Esophagus squamous epithelium (tissue), 5 donors: ENCODE results near the gene CDC123. TPM values are rescaled to one million over a fixed set of nuclear protein-coding genes. Genes with fewer than 3 reads are reported as not detected.
"Not testable (repeated sequence)": the region's sequence is repeated elsewhere in the genome, so short reads cannot be mapped to it uniquely, and the experiment has no call there.

Experiments used
- DNase-seq: peaks from one replicate; lab custom pipeline; 2025; lab: John Stamatoyannopoulos, UW
- H3K27ac ChIP-seq, 4 donors: fragments of 200-600 bp; sonication (generic); one replicate each; pipeline ENCODE4 v1.5.1; 2016 to 2019; ENCODE audit warnings: mild to moderate bottlenecking in 1 of 4
- H3K27me3 ChIP-seq, 4 donors: fragments of 200-600 bp; sonication (generic); 1 replicate in 3 of 4; 2 replicates in 1 of 4; pipeline versions ENCODE4 v1.5.1 to v1.6.0; 2017 to 2021; ENCODE audit warnings: antibody characterized with exemption in 1 of 4
- H3K36me3 ChIP-seq, 3 donors: fragments of 200-600 bp; sonication (generic); one replicate each; pipeline ENCODE4 v1.5.1; 2016 to 2019
- H3K4me1 ChIP-seq, 3 donors: fragments of 200-600 bp; sonication (generic); one replicate each; pipeline ENCODE4 v1.5.1; 2017 to 2019
- H3K4me3 ChIP-seq, 4 donors: fragments of 200-600 bp; sonication (generic); 1 replicate in 3 of 4; 2 replicates in 1 of 4; pipeline ENCODE4 v1.5.1; 2016 to 2019; ENCODE audit warnings: mild to moderate bottlenecking in 2 of 4, moderate library complexity in 1 of 4
- H3K9me3 ChIP-seq, 3 donors: fragments of 200-600 bp; sonication (generic); one replicate each; pipeline ENCODE4 v1.5.1; 2016 to 2019
- POLR2A ChIP-seq, 4 donors: fragments of 450-650 bp; IDR thresholded peaks; one replicate each; pipeline ENCODE4 v1.6.1; 2017; ENCODE audit warnings: antibody characterized with exemption in 4 of 4, mild to moderate bottlenecking in 4 of 4, moderate library complexity in 3 of 4
- WGBS, 2 donors: methylation state at CpG; one replicate each; pipeline ENCODE4 v1.1.5; 2018; 5-methylcytosine and 5-hydroxymethylcytosine counted together
- intact Hi-C: fragments of 100-400 bp; cut with DNase I; formaldehyde crosslinking; loops from one replicate; pipeline ENCODE4 v1.15.0; 2022
- total RNA-seq, 4 donors: library from RNA; depleted of rRNA; stranded (reverse); fragments of >200 nt; gene quantifications; one replicate each; pipeline ENCODE4 v1.1.0, GENCODE V29; 2016
- TF ChIP-seq, protein P1 (sequence below), 6 experiments: fragments of 450-650 bp in 4 of 6; fragments of 200-600 bp in 2 of 6; sonication (generic) in 2 of 6; IDR thresholded peaks; one replicate each; pipeline ENCODE4 v1.5.1; 2016 to 2019; ENCODE audit warnings: antibody characterized with exemption in 6 of 6, mild to moderate bottlenecking in 4 of 6, moderate library complexity in 4 of 6
- donor health status: DM: yes; HTN: yes; CAD: no.

CDC123 gene
- total RNA-seq, 4 donors from 2014 or later = 37.4 to 84.8 (median 80.3) TPM

DNA sequence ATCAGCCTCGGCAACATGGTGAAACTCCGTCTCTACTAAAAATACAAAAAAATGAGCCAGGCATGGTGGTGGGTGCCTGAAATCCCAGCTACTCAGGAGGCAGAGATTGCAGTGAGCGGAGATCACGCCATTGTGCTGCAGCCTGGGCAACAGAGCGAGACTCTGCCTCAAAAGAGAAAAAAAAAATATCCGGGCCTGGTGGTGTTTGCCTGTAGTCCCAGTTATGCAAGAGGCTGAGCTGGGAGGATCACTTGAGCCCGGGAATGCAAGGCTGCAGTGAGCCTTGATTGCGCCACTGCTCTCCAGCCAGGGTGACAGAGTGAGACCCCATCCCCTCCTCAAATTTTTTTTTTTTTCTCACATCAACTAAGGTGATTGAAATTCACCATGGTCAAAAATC is 42.8 kb downstream of the CDC123 start:
- no peaks in the 10 kb centered on the region for H3K27me3 ChIP-seq
- H3K36me3 ChIP-seq = peaks cover 0 to 59% (median 0%) of the 10 kb centered on the region in 3 donors
- intact Hi-C loops = no loop called here
- no peak for TF ChIP-seq POLR2A (IDR thresholded peaks at IDR 0.05)
- TF ChIP-seq, protein P1, sequence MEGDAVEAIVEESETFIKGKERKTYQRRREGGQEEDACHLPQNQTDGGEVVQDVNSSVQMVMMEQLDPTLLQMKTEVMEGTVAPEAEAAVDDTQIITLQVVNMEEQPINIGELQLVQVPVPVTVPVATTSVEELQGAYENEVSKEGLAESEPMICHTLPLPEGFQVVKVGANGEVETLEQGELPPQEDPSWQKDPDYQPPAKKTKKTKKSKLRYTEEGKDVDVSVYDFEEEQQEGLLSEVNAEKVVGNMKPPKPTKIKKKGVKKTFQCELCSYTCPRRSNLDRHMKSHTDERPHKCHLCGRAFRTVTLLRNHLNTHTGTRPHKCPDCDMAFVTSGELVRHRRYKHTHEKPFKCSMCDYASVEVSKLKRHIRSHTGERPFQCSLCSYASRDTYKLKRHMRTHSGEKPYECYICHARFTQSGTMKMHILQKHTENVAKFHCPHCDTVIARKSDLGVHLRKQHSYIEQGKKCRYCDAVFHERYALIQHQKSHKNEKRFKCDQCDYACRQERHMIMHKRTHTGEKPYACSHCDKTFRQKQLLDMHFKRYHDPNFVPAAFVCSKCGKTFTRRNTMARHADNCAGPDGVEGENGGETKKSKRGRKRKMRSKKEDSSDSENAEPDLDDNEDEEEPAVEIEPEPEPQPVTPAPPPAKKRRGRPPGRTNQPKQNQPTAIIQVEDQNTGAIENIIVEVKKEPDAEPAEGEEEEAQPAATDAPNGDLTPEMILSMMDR (IDR thresholded peaks at IDR 0.05) = no peak
- H3K4me3 ChIP-seq = no peak overlapping the region
- WGBS, 2 donors = 84 to 85% methylated on average over 8 of the region's 8 CpGs
- no peak for DNase-seq
- H3K9me3 ChIP-seq = no peaks in the 10 kb centered on the region
- peaks cover 15 to 72% (median 50%) of the 10 kb centered on the region in 3 donors for H3K4me1 ChIP-seq
- H3K27ac ChIP-seq = no peak overlapping the region

DNA sequence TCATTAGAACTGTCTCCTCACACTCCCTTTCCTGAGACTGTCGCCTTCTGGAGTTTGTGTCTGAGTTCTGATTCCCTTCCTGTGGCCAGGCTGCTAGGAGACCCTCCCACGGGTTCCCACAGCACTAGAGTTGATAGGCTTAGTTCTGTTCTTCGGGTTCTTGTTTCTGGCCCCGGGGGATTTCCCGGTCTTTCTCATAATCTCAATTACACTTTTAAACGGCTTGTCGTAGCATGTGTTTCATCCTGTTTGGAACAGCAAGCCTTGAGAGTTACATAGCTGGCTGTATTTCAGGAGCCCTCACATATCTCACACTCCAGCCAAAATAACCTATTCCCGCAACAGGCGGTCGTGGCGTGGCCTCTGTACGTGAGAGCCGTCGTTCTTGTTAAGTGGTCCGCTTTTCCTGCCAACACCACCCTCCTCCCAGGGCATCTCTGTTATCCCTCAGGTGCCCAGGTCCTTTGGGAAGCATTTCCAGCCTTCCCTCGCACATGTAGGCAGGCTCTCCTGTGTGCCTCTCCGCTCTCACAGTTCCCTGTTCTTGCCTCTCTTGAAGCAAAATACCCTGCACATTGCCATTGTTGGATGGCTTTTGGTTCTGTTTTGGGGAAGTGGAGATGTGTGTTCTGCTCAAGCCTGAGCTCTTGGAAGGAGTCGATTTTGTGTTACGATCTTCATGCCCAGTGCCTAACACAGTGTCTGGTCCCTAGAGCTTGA is 46.0 kb downstream of the CDC123 start:
- H3K9me3 ChIP-seq = no peaks in the 10 kb centered on the region
- 35 to 41% methylated on average over 18 to 19 of the region's 19 CpGs for WGBS, 2 donors
- H3K27me3 ChIP-seq = no peaks in the 10 kb centered on the region
- H3K4me1 ChIP-seq = peaks cover 15 to 50% (median 38%) of the 10 kb centered on the region in 3 donors
- no peak for DNase-seq
- peak overlapping the region; percentile 44 to 78 (median 61) for H3K27ac ChIP-seq
- intact Hi-C loops = no loop called here
- peaks cover 0 to 59% (median 21%) of the 10 kb centered on the region in 3 donors for H3K36me3 ChIP-seq
- no peak overlapping the region for H3K4me3 ChIP-seq
- no peak for TF ChIP-seq POLR2A (IDR thresholded peaks at IDR 0.05)
- TF ChIP-seq, protein P1 (IDR thresholded peaks at IDR 0.05) = no peak

DNA sequence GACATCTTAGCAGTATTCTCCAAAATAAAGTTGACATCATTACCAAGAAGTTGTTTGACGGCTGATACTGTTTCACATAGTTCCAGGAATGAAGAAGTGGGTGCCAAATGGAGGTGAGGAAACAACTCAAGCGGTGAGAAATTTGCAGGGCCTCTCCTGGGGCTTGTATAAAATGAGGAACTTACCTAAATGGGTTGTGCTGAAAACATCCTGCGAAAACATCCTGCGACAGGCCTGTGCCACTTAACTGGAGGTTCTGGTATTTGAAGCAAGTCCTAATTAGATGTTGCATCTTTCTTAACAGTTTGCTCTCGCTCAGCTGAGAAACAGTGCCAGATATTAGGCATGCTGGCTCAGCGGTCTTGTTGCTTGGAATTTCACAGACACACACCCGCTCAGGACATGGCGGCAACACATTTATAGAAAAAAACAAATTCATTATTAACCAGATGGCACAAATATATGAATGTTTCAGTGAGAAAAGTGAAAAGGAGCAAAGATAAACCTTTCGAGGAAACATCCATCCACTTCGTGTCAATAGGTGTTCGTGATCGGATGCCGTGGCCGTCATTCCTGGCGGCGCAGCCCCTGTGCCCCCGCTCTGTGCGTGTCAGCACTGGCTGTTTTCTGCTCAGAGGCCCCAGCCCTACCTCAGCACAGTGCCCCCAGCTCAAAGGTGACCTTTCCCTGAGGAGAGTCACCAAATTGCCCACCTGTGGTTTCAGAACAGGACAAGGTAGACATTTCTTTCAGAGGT is 48.1 kb downstream of the CDC123 start:
- intact Hi-C loops = no loop called here
- WGBS, 2 donors = 85 to 90% methylated on average over 16 to 18 of the region's 18 CpGs
- no peak overlapping the region for H3K27ac ChIP-seq
- peaks cover 0 to 60% (median 31%) of the 10 kb centered on the region in 3 donors for H3K36me3 ChIP-seq
- H3K9me3 ChIP-seq = no peaks in the 10 kb centered on the region
- H3K27me3 ChIP-seq = no peaks in the 10 kb centered on the region
- no peak for DNase-seq
- no peak overlapping the region for H3K4me3 ChIP-seq
- H3K4me1 ChIP-seq = peaks cover 15 to 31% (median 23%) of the 10 kb centered on the region in 3 donors
- TF ChIP-seq POLR2A (IDR thresholded peaks at IDR 0.05) = no peak
- TF ChIP-seq, protein P1 (IDR thresholded peaks at IDR 0.05) = no peak

DNA sequence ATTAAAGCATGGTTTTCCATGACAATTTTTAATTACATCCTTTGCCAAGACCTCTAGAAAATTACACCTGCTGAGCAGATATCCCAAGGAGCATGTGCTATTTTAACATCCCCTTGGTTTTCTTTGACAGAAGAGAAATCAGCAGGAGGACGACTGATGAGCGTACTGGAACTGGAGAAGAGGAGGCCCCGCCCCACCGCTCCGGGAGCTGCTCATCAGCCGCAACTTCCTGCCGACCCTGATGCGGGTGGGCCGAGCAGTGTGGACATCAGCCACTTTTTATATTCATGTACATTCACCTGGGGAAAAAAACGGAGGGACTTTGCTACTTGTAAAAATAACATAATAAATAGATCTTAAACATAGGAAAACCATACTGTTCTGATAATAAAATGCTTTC is 54.2 kb downstream of the CDC123 start:
- Histone ChIP-seq H3K27me3 (no peaks in the 10 kb centered on the region), H3K9me3 (no peaks in the 10 kb centered on the region), H3K27ac (no peak overlapping the region), H3K4me3 (no peak overlapping the region), H3K36me3 (peaks cover 0 to 67% (median 19%) of the 10 kb centered on the region in 3 donors), H3K4me1 (no peaks in the 10 kb centered on the region)
- intact Hi-C loops = no loop called here
- TF ChIP-seq POLR2A (IDR thresholded peaks at IDR 0.05) = no peak
- TF ChIP-seq, protein P1 (IDR thresholded peaks at IDR 0.05) = no peak
- no peak for DNase-seq
- 86 to 93% methylated on average over 10 of the region's 10 CpGs for WGBS, 2 donors

DNA sequence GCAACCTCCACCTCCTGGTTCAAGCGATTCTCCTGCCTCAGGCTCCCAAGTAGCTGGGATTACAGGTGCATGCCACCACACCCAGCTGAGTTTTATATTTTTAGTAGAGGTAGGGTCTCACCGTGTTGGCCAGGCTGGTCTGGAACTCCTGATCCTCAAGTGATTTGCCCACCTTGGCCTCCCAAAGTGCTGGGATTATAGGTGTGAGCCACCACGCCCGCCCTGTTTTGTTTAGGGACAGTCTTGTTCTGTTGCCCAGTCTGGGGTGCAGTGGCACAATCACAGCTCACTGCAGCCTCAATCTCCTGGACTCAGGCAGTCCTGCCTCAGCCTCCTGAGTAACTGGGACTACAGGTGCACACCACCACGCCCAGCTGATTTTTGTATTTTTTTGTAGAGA is 54.7 kb downstream of the CDC123 start:
- H3K27me3 ChIP-seq, H3K9me3 ChIP-seq, H3K4me3 ChIP-seq, DNase-seq, H3K4me1 ChIP-seq, intact Hi-C loops, H3K27ac ChIP-seq: not testable (repeated sequence)
- WGBS, 2 donors = 90 to 96% methylated on average over 3 to 5 of the region's 5 CpGs
- H3K36me3 ChIP-seq = peaks cover 0 to 62% (median 19%) of the 10 kb centered on the region in 3 donors
